Measurements from ENCODE around the gene DDX28. TPM values are rescaled to one million over a fixed set of nuclear protein-coding genes. Genes with fewer than 3 reads are reported as not detected.
"Not testable (repeated sequence)": the region's sequence is repeated elsewhere in the genome, so short reads cannot be mapped to it uniquely, and the experiment has no call there.

The DDX28 gene
- total RNA-seq, 1 donor from 2014 or later, result 13.3 TPM

DNA sequence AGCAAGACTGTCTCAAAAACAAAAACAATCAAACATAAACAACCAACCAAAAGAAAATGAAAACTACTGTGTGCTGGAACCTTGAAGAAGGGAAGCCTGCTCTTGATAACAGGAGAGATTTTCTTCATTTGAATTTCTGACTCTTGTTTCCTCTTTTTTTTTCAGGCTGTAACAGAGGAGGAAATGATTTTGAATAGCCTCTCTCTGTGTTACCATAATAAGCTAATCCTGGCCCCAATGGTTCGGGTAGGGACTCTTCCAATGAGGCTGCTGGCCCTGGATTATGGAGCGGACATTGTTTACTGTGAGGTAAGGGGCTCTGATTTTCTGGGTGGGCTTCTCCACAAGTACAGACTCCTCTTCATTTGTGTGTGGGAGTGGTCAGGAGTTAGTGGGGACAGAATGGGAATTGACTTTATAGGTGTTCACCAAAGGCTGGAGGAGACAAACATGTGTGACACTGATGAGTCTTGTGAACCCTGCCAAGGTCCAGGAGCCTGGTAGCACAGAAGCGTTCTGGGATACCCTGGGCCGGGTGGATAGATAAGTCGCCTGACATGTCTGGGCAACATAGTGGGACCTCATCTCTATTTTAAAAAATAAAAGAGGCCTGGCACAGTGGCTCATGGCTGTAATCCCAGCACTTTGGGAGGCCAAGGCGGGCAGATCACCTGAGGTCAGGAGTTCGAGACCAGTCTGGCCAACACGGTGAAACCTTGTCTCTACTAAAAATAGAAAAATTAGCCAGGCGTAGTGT is 15.0 kb upstream of the DDX28 start:
- no peaks in the 10 kb centered on the region for H3K4me1 Mint-ChIP-seq
- H3K4me3 Mint-ChIP-seq, result no peak overlapping the region
- TF ChIP-seq, protein P1, sequence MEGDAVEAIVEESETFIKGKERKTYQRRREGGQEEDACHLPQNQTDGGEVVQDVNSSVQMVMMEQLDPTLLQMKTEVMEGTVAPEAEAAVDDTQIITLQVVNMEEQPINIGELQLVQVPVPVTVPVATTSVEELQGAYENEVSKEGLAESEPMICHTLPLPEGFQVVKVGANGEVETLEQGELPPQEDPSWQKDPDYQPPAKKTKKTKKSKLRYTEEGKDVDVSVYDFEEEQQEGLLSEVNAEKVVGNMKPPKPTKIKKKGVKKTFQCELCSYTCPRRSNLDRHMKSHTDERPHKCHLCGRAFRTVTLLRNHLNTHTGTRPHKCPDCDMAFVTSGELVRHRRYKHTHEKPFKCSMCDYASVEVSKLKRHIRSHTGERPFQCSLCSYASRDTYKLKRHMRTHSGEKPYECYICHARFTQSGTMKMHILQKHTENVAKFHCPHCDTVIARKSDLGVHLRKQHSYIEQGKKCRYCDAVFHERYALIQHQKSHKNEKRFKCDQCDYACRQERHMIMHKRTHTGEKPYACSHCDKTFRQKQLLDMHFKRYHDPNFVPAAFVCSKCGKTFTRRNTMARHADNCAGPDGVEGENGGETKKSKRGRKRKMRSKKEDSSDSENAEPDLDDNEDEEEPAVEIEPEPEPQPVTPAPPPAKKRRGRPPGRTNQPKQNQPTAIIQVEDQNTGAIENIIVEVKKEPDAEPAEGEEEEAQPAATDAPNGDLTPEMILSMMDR (conservative IDR thresholded peaks at IDR 0.05), result no peak
- H3K27ac Mint-ChIP-seq (ENCODE audit: unreplicated experiment), result peak overlapping the region; percentile 7
- no peaks in the 10 kb centered on the region for H3K27me3 Mint-ChIP-seq (ENCODE audit: low read depth)
- H3K9me3 Mint-ChIP-seq, result no peaks in the 10 kb centered on the region
- no peak for DNase-seq (ENCODE audit: low read depth, low spot score)
- H3K36me3 Mint-ChIP-seq (ENCODE audit: low read depth), result peaks cover 6% of the 10 kb centered on the region

GRCh38 chr16:68035227-68035626 is 12.2 kb upstream of the DDX28 start:
- no peak for DNase-seq (ENCODE audit: low read depth, low spot score)
- TF ChIP-seq, protein P1 (conservative IDR thresholded peaks at IDR 0.05), result no peak
- H3K4me1 Mint-ChIP-seq, result no peaks in the 10 kb centered on the region
- no peak overlapping the region for H3K27ac Mint-ChIP-seq (ENCODE audit: unreplicated experiment)
- peaks cover 3% of the 10 kb centered on the region for H3K36me3 Mint-ChIP-seq (ENCODE audit: low read depth)
- H3K4me3 Mint-ChIP-seq, result no peak overlapping the region
- H3K9me3 Mint-ChIP-seq, result no peaks in the 10 kb centered on the region
- H3K27me3 Mint-ChIP-seq (ENCODE audit: low read depth), result no peaks in the 10 kb centered on the region

- no peaks in the 10 kb centered on the region for H3K4me1 Mint-ChIP-seq
These were observed 10.1 kb upstream of the DDX28 start for GRCh38 chr16:68033101-68033500.

GRCh38 chr16:68031951-68032350 is 8.9 kb upstream of the DDX28 start:
- Mint-ChIP-seq H3K27me3 (ENCODE audit: low read depth) (no peaks in the 10 kb centered on the region), H3K27ac (ENCODE audit: unreplicated experiment) (no peak overlapping the region), H3K4me1 (no peaks in the 10 kb centered on the region), H3K4me3 (no peak overlapping the region), H3K36me3 (ENCODE audit: low read depth) (no peaks in the 10 kb centered on the region), H3K9me3 (no peaks in the 10 kb centered on the region)
- TF ChIP-seq, protein P1 (conservative IDR thresholded peaks at IDR 0.05), result no peak
- DNase-seq (ENCODE audit: low read depth, low spot score), result no peak

More at GRCh38 chr16:68033101-68033500, 10.1 kb upstream of the DDX28 start:
- Mint-ChIP-seq H3K9me3 (no peaks in the 10 kb centered on the region), H3K27me3 (ENCODE audit: low read depth) (no peaks in the 10 kb centered on the region), H3K36me3 (ENCODE audit: low read depth) (peaks cover 2% of the 10 kb centered on the region), H3K27ac (ENCODE audit: unreplicated experiment) (no peak overlapping the region), H3K4me3 (no peak overlapping the region)
- DNase-seq (ENCODE audit: low read depth, low spot score), result no peak
- TF ChIP-seq, protein P1 (conservative IDR thresholded peaks at IDR 0.05), result no peak

DNA sequence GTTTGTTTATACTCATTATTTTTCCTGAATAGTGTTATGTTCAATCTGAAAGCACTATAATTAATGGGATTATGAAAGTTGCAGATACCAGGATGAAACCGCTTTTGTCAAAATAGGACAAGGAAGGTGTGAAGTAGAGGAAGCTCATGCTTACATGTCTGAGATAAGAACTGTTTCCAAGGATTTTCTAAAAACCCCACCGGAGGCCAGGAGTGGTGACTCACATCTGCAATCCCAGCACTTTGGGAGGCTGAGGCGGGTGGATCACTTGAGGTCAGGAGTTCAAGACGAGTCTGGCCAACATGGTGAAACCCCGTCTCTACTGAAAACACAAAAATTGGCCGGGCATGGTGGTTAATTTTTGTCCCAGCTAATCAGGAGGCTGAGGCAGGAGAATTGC is 7.1 kb upstream of the DDX28 start:
- not testable (repeated sequence) for H3K9me3 Mint-ChIP-seq; H3K4me3 Mint-ChIP-seq; H3K27me3 Mint-ChIP-seq (ENCODE audit: low read depth); H3K27ac Mint-ChIP-seq (ENCODE audit: unreplicated experiment); H3K4me1 Mint-ChIP-seq; DNase-seq (ENCODE audit: low read depth, low spot score); H3K36me3 Mint-ChIP-seq (ENCODE audit: low read depth)

- DNase-seq (ENCODE audit: low read depth, low spot score), result no peak
- Mint-ChIP-seq H3K4me1 (peaks cover 4% of the 10 kb centered on the region), H3K27ac (ENCODE audit: unreplicated experiment) (no peak overlapping the region), H3K9me3 (no peaks in the 10 kb centered on the region), H3K4me3 (no peak overlapping the region), H3K27me3 (ENCODE audit: low read depth) (no peaks in the 10 kb centered on the region), H3K36me3 (ENCODE audit: low read depth) (no peaks in the 10 kb centered on the region)
- TF ChIP-seq, protein P1 (conservative IDR thresholded peaks at IDR 0.05), result no peak
These were observed 6.0 kb upstream of the DDX28 start for GRCh38 chr16:68028996-68029395.
